ENCODE measurements around the gene TLL2. TPM values are rescaled to one million over a fixed set of nuclear protein-coding genes. Genes with fewer than 3 reads are reported as not detected.
A peak's percentile ranks its signal among the peaks of the same experiment; 100 is the strongest.

Gene TLL2
- total RNA-seq, 1 experiment from 2014 or later = 0.11 TPM

- Histone ChIP-seq H3K4me1 (ENCODE audit: insufficient read depth, low read length, poor library complexity, severe bottlenecking) (no peaks in the 10 kb centered on the region), H3K27me3 (replicated peaks; ENCODE audit: insufficient read depth, low read depth, low read length, poor library complexity) (peaks cover 3% of the 10 kb centered on the region), H3K4me3 (ENCODE audit: low read depth, low read length, poor library complexity, severe bottlenecking) (no peak overlapping the region), H3K27ac (ENCODE audit: low read depth, low read length, poor library complexity, severe bottlenecking) (no peak overlapping the region), H3K36me3 (ENCODE audit: insufficient read depth, low read length, poor library complexity, severe bottlenecking) (no peaks in the 10 kb centered on the region), H3K9me3 (ENCODE audit: low read depth, low read length, poor library complexity, severe bottlenecking) (no peaks in the 10 kb centered on the region)
- intact Hi-C loops (cut with micrococcal nuclease; ENCODE audit: unreplicated experiment) = no loop called here
- ChIA-PET CTCF (no interaction called here), POLR2A (ENCODE audit: low non-redundant PET) (no interaction called here)
- TF ChIP-seq EZH2 (IDR thresholded peaks at IDR 0.05; ENCODE audit: borderline replicate concordance, low read depth, low read length, poor library complexity, severe bottlenecking) (no peak), CTCF (conservative IDR thresholded peaks at IDR 0.05; ENCODE audit: low read depth, low read length) (no peak)
- DNase-seq (ENCODE audit: low spot score) = no peak
- BruUV-seq (replicated peaks) = no TSS peak
Measured at GRCh38 chr10:96507044-96507443, 6.7 kb downstream of the TLL2 start.

- Histone ChIP-seq H3K4me3 (ENCODE audit: low read depth, low read length, poor library complexity, severe bottlenecking) (no peak overlapping the region), H3K36me3 (ENCODE audit: insufficient read depth, low read length, poor library complexity, severe bottlenecking) (no peaks in the 10 kb centered on the region), H3K27me3 (replicated peaks; ENCODE audit: insufficient read depth, low read depth, low read length, poor library complexity) (no peaks in the 10 kb centered on the region), H3K9me3 (ENCODE audit: low read depth, low read length, poor library complexity, severe bottlenecking) (no peaks in the 10 kb centered on the region), H3K4me1 (ENCODE audit: insufficient read depth, low read length, poor library complexity, severe bottlenecking) (no peaks in the 10 kb centered on the region), H3K27ac (ENCODE audit: low read depth, low read length, poor library complexity, severe bottlenecking) (no peak overlapping the region)
- CTCF ChIA-PET = no interaction called here
- TF ChIP-seq CTCF (conservative IDR thresholded peaks at IDR 0.05; ENCODE audit: low read depth, low read length) (no peak), EZH2 (IDR thresholded peaks at IDR 0.05; ENCODE audit: borderline replicate concordance, low read depth, low read length, poor library complexity, severe bottlenecking) (no peak)
- no peak for DNase-seq (ENCODE audit: low spot score)
- intact Hi-C loops (cut with micrococcal nuclease; ENCODE audit: unreplicated experiment) = no loop called here
- POLR2A ChIA-PET (ENCODE audit: low non-redundant PET) = no interaction called here
- BruUV-seq (replicated peaks) = no TSS peak
Measured at GRCh38 chr10:96505150-96506136, 8.3 kb downstream of the TLL2 start.

GRCh38 chr10:96502561-96503282 is 11.0 kb downstream of the TLL2 start:
- no TSS peak for BruUV-seq (replicated peaks)
- peak; percentile 7 for DNase-seq (ENCODE audit: low spot score)
- no peaks in the 10 kb centered on the region for H3K4me1 ChIP-seq (ENCODE audit: insufficient read depth, low read length, poor library complexity, severe bottlenecking)
- no peaks in the 10 kb centered on the region for H3K9me3 ChIP-seq (ENCODE audit: low read depth, low read length, poor library complexity, severe bottlenecking)
- no peaks in the 10 kb centered on the region for H3K36me3 ChIP-seq (ENCODE audit: insufficient read depth, low read length, poor library complexity, severe bottlenecking)
- intact Hi-C loops (cut with micrococcal nuclease; ENCODE audit: unreplicated experiment) = no loop called here
- no peak overlapping the region for H3K27ac ChIP-seq (ENCODE audit: low read depth, low read length, poor library complexity, severe bottlenecking)
- H3K4me3 ChIP-seq (ENCODE audit: low read depth, low read length, poor library complexity, severe bottlenecking) = no peak overlapping the region
- CTCF ChIA-PET = no interaction called here
- TF ChIP-seq CTCF (conservative IDR thresholded peaks at IDR 0.05; ENCODE audit: low read depth, low read length) (no peak), EZH2 (IDR thresholded peaks at IDR 0.05; ENCODE audit: borderline replicate concordance, low read depth, low read length, poor library complexity, severe bottlenecking) (no peak)
- POLR2A ChIA-PET (ENCODE audit: low non-redundant PET) = interaction anchor here (0.6 kb wide), 1 partner anchor 79 kb away, joined by 3 read pairs; no protein-coding TSS in a partner anchor
- H3K27me3 ChIP-seq (replicated peaks; ENCODE audit: insufficient read depth, low read depth, low read length, poor library complexity) = no peaks in the 10 kb centered on the region
